ENCODE data around the gene CBX7. TPM values are rescaled to one million over a fixed set of nuclear protein-coding genes. Genes with fewer than 3 reads are reported as not detected.
A peak's percentile ranks its signal among the peaks of the same experiment; 100 is the strongest.

CBX7 gene
- total RNA-seq, 3 donors from 2014 or later, result 23.6 to 125 (median 29.2) TPM

DNA sequence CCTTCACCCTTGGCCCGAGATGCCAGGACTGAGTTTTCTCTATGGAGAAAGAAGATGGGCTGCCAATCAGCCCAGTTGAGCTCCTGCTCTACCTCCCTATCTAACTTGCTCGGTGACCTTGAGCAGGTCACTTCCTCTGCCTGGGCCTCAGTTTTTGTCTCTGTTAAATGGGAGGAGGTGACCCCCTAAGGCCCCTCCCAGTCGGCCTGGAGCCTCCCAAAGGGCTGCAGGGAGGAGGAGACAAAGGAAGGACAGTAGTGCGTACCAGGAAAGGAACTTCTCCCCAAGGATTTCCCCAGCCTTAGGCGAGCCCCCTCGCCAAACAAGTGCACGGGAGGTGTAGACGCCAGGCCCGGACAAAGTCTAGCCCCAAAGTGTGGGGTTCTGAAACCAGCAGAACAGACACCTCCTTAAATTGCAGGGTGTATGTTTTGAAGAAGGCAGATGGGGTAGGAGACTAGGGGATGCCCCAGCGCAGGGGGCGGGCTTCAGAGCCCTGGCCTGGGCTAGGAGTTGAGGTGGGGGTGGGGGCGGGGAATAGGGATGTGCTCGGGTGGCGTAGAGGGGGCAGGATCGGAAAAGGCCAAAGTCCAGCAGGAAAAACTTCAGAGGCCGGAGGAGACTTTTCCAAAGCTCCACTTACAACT lies 1.0 kb downstream of the CBX7 start:
- peaks cover 14% of the 10 kb centered on the region for H3K4me1 ChIP-seq (ENCODE audit: low read depth)
- DNase-seq, result peak in 2 of 3 donors; percentile 43 to 56

DNA sequence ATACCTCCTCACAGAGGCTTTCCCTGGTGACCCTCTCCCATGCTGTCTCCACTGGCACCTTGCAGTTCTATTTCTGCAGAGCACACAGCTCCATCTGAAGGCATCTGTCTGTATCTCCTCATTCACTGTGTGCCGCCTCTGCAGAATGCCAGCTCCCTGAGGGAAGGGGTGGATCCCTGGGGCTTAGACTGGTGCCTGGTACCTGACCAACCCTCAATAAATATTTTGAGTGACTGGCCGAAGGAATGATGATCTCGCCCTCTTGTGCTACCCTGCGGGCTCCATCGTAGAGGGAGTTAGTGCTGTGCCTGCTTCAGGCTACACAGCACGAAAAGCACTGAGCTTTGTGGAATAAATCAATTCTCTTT lies 1.6 kb downstream of the CBX7 start:
- H3K9me3 ChIP-seq, result no peaks in the 10 kb centered on the region
- peak in 1 of 3 donors; percentile 30 for DNase-seq
- intact Hi-C loops (cut with DNase I, micrococcal nuclease), result no loop called here
- TF ChIP-seq, protein P1, sequence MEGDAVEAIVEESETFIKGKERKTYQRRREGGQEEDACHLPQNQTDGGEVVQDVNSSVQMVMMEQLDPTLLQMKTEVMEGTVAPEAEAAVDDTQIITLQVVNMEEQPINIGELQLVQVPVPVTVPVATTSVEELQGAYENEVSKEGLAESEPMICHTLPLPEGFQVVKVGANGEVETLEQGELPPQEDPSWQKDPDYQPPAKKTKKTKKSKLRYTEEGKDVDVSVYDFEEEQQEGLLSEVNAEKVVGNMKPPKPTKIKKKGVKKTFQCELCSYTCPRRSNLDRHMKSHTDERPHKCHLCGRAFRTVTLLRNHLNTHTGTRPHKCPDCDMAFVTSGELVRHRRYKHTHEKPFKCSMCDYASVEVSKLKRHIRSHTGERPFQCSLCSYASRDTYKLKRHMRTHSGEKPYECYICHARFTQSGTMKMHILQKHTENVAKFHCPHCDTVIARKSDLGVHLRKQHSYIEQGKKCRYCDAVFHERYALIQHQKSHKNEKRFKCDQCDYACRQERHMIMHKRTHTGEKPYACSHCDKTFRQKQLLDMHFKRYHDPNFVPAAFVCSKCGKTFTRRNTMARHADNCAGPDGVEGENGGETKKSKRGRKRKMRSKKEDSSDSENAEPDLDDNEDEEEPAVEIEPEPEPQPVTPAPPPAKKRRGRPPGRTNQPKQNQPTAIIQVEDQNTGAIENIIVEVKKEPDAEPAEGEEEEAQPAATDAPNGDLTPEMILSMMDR (IDR thresholded peaks at IDR 0.05), result no peak
- H3K36me3 ChIP-seq (ENCODE audit: low read depth), result no peaks in the 10 kb centered on the region
- H3K4me3 ChIP-seq, result no peak overlapping the region
- no peak for ATAC-seq
- peaks cover 14% of the 10 kb centered on the region for H3K4me1 ChIP-seq (ENCODE audit: low read depth)

More for the DNA sequence above, 1.0 kb downstream of the CBX7 start:
- TF ChIP-seq, protein P1 (IDR thresholded peaks at IDR 0.05), result no peak
- no peak overlapping the region for H3K4me3 ChIP-seq
- H3K9me3 ChIP-seq, result no peaks in the 10 kb centered on the region
- no peak for ATAC-seq
- H3K36me3 ChIP-seq (ENCODE audit: low read depth), result no peaks in the 10 kb centered on the region
- intact Hi-C loops (cut with DNase I, micrococcal nuclease), result no loop called here

DNA sequence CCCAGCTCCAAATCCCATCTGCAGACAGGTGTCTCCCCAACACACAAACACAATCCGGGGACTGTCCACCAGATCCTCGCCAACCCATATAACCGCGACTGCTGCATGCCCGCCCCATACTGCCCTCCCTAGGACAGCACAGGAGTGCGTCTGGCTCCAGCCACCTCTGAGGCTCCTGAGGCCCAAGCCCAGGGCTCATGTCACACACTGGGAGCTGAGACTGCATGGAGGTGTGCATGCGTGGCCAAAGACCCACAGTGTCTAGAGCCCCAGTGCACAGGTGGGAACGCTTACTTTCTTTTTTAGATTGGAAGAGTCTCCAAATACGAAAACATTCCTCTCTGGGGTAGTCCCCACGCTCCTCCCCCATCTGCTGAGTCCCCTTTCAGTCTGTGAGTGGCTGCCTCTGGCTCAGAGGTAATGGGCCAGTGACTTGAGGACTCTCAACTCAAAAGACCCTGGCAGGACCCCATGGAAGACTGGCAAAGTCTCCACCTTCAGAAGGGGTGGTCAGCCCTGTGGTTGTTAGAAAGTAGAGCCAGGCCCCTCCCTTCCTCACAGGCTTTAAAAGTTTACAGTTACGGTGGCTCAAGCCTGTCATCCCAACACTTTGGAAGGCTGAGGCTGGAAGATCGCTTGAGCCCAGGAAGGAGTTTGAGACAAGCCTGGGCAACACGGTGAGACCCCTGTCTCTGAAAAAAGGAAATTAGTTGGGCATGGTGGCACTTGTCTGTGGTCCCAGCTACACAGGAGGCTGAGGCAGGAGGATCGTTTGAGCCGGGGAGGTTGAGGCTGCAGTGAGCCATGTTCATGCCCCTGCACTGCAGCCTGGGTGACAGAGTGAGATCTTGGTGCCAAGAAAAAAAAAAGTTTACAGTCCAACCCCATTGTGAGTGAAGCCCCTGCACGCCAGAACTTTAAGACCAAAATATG lies 2.3 kb downstream of the CBX7 start:
- DNase-seq (peak in 2 of 3 donors; percentile 35 to 56), ATAC-seq (no peak)
- Histone ChIP-seq H3K36me3 (ENCODE audit: low read depth) (no peaks in the 10 kb centered on the region), H3K4me1 (ENCODE audit: low read depth) (peaks cover 14% of the 10 kb centered on the region), H3K4me3 (no peak overlapping the region), H3K9me3 (no peaks in the 10 kb centered on the region)
- TF ChIP-seq, protein P1 (IDR thresholded peaks at IDR 0.05), result no peak
- intact Hi-C loops (cut with DNase I, micrococcal nuclease), result no loop called here

DNA sequence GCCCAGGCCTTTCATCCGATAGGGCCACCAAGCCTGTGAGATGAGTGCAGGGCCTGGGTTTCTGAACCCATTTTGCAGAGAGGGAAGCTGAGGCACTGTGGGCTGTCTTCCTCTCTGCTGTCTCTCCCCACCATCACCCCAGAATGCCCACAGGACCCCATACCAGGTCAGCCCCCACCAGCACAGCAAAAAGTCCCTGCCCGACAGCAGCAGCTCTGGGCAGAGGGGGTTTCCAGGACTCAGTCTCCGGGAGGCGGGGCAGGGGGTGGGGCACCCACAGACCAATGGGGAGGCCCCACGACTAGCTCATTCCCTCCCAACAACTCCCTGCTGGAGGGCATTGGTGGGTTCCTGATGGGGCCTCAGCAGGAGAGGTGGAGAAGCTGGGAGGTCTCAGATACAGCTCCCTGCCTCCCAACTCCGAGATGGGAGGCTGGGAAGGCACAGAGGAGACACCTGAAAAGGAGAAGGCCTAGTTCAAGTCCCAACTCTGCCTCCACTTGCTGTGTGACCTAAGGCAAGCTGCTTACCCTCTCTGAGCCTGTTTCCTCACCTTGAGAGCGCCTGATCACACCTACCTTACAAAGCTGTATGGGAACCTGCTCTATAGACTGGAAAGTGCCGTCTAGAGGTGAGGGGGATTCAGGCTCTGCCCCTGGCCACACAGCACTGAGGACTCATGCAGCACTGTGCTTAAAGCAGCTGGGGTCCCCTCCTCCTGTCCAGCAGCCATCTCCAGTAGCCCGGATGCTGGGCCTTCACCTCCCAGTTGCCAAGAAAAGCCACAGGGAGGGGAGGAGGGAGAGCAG lies 3.5 kb downstream of the CBX7 start:
- H3K4me1 ChIP-seq (ENCODE audit: low read depth), result peaks cover 14% of the 10 kb centered on the region
- no peak overlapping the region for H3K4me3 ChIP-seq
- ATAC-seq, result no peak
- no peaks in the 10 kb centered on the region for H3K9me3 ChIP-seq
- intact Hi-C loops (cut with DNase I, micrococcal nuclease), result no loop called here
- peak; percentile 56 to 79 (median 61) for DNase-seq
- TF ChIP-seq, protein P1 (IDR thresholded peaks at IDR 0.05), result no peak
- H3K36me3 ChIP-seq (ENCODE audit: low read depth), result no peaks in the 10 kb centered on the region

DNA sequence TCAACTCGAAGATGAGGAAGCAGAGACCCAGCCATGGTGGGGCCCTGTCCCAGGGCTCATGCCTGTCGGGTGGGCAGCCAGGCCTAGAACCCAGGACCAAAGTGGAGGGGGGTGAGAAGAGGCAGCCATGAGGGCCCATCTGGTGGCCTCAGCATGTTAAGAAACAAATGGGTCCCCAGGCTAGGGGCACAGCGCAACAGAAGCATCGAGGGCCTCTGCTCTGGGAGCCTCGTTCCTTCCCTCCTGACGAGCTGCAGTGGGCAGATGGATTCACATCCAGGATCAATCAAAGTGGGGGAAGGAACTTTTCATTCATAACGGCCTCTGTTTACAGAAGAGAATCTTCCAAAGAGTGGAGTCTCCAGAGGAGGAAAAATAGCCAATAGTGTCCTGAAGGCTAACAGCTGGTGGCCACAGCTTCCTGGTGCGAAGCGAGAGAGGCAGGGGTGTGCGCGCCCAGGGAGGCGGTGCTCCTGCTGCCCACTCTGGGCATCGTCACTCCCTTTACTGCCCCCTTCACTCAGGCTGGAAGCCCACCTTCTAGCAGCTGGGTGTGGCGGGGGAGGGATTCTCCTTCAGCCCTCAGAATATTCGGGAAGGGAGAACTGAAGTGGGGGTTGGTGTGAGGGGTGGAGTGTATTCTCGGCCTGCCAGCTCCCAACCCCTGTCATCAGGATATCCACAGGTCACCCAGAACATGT lies 4.3 kb downstream of the CBX7 start:
- H3K4me1 ChIP-seq (ENCODE audit: low read depth), result peaks cover 12% of the 10 kb centered on the region
- no peaks in the 10 kb centered on the region for H3K36me3 ChIP-seq (ENCODE audit: low read depth)
- no peak for ATAC-seq
- DNase-seq, result peak in 1 of 3 donors; percentile 24
- no peak overlapping the region for H3K4me3 ChIP-seq
- TF ChIP-seq, protein P1 (IDR thresholded peaks at IDR 0.05), result no peak
- no peaks in the 10 kb centered on the region for H3K9me3 ChIP-seq
- intact Hi-C loops (cut with DNase I, micrococcal nuclease), result no loop called here

All from mucosa of descending colon (tissue), 3 donors.